ENCODE measurements around the gene GXYLT2. TPM values are rescaled to one million over a fixed set of nuclear protein-coding genes. Genes with fewer than 3 reads are reported as not detected.

GXYLT2 gene
- total and polyA plus RNA-seq, 2 experiments from 2014 or later, result 25.7 to 36.4 TPM

DNA sequence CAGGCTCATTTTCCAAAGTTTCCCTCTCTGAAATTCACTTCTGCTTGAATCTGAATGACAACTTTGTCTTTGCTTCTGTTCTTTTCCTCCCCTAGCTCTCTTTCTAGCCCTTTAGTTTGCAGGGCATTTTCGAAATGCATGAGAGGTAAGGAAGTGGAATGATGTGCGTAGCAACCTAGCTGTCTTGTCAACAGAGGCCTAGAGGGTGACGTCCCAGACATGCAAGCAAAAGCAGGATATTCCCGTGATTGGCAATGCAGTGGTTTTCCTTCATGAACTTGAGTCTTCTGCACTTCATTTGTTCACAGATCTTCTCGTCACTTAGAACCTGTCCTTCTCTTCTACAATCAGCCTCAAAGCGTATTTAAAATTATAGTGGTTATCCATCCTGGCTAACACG is 56.9 kb downstream of the GXYLT2 start:
- H3K27ac ChIP-seq, result no peak overlapping the region
- no peak overlapping the region for H3K4me3 ChIP-seq
- H3K27me3 ChIP-seq, result no peaks in the 10 kb centered on the region
- H3K9me3 ChIP-seq (ENCODE audit: low read depth), result no peaks in the 10 kb centered on the region
- no peaks in the 10 kb centered on the region for H3K4me1 ChIP-seq (ENCODE audit: low read depth)
- TF ChIP-seq, protein P1, sequence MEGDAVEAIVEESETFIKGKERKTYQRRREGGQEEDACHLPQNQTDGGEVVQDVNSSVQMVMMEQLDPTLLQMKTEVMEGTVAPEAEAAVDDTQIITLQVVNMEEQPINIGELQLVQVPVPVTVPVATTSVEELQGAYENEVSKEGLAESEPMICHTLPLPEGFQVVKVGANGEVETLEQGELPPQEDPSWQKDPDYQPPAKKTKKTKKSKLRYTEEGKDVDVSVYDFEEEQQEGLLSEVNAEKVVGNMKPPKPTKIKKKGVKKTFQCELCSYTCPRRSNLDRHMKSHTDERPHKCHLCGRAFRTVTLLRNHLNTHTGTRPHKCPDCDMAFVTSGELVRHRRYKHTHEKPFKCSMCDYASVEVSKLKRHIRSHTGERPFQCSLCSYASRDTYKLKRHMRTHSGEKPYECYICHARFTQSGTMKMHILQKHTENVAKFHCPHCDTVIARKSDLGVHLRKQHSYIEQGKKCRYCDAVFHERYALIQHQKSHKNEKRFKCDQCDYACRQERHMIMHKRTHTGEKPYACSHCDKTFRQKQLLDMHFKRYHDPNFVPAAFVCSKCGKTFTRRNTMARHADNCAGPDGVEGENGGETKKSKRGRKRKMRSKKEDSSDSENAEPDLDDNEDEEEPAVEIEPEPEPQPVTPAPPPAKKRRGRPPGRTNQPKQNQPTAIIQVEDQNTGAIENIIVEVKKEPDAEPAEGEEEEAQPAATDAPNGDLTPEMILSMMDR (IDR thresholded peaks at IDR 0.05; ENCODE audit: low read depth, low read length), result no peak
- no peaks in the 10 kb centered on the region for H3K36me3 ChIP-seq
- no peak for DNase-seq (ENCODE audit: low read depth in 1 of 2, low spot score in 1 of 2)

DNA sequence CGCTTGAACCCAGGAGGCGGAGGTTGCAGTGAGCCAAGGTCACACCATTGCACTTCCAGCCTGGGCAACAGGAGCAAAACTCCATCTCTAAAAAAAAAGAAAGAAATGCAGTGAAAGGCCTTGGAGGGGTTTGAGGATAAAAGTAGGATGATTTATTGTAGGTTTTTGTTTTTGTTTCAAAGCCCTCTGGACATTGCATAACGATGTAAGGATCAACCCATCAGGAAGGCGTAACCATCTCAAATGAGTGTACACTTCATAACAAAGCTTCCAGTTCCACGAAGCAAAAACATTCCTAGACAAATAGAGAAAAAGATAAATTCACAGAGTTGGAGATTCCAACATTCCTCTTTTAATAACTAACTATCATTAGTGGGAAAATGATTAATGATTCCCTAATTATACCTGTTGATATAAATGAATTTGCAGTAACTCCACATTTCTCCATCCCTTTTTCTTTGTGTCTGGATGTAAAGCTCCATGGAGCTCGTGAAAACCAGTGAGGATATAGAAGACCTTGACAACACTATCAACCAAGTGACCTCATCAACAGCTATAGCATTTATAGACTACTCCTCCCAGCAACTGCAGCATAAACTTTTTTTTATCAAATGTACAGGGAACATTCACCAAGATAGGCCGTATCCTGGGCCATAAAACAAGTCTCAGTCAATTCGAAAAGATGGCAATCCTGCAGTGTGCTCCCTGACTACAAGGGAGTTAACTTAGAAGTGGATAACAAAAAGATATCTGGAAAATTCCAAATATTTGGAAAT is 60.1 kb downstream of the GXYLT2 start:
- TF ChIP-seq, protein P1 (IDR thresholded peaks at IDR 0.05; ENCODE audit: low read depth, low read length), result no peak
- H3K36me3 ChIP-seq, result no peaks in the 10 kb centered on the region

DNA sequence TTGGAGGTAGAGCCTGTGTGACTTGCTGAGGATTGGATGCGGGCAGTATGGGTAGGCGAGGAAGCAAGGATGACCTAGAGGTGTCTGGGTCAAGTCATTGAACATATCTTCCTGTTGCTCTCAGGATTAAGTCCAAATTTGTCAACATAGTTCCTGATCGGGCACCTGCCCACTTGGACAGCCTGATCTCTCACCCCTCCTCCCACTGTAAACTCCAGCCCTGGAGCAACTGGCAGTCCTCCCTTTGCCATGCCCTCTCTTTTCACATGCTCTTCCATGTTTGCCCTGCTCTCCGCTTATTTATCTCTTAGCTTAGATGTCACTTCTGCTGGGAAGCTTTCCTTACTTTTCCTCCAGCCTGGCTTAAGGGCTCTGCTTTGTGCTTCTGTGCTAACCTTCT is 61.2 kb downstream of the GXYLT2 start:
- H3K4me1 ChIP-seq (ENCODE audit: low read depth), result no peaks in the 10 kb centered on the region
- H3K27me3 ChIP-seq, result no peaks in the 10 kb centered on the region
- DNase-seq (ENCODE audit: low read depth in 1 of 2, low spot score in 1 of 2), result no peak
- no peak overlapping the region for H3K27ac ChIP-seq
- no peak overlapping the region for H3K4me3 ChIP-seq
- H3K9me3 ChIP-seq (ENCODE audit: low read depth), result no peaks in the 10 kb centered on the region
- TF ChIP-seq, protein P1 (IDR thresholded peaks at IDR 0.05; ENCODE audit: low read depth, low read length), result no peak
- H3K36me3 ChIP-seq, result no peaks in the 10 kb centered on the region

More for the DNA sequence above, 60.1 kb downstream of the GXYLT2 start:
- Histone ChIP-seq H3K27me3 (no peaks in the 10 kb centered on the region), H3K4me3 (no peak overlapping the region), H3K27ac (no peak overlapping the region), H3K4me1 (ENCODE audit: low read depth) (no peaks in the 10 kb centered on the region), H3K9me3 (ENCODE audit: low read depth) (no peaks in the 10 kb centered on the region)
- DNase-seq (ENCODE audit: low read depth in 1 of 2, low spot score in 1 of 2), result no peak

DNA sequence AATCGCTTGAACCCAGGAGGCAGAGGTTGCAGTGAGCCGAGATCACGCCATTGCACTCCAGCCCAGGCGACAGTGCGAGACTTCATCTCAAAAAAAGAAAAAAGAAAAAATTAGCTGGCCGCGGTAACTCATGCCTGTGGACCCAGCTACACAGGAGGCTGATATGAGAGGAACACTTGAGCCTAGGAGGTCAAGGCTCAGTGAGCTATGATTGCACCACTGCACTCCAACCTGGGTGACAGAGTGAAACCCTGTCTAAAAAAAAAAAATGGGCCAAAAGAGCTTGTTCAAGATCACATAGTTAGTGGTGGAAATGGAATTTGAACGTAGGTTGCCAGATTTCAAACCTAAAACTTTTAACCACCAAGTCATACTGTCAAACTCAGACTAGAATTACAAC is 62.5 kb downstream of the GXYLT2 start:
- Histone ChIP-seq H3K27me3 (no peaks in the 10 kb centered on the region), H3K27ac (no peak overlapping the region), H3K4me1 (ENCODE audit: low read depth) (no peaks in the 10 kb centered on the region), H3K36me3 (no peaks in the 10 kb centered on the region), H3K4me3 (no peak overlapping the region), H3K9me3 (ENCODE audit: low read depth) (no peaks in the 10 kb centered on the region)
- TF ChIP-seq, protein P1 (IDR thresholded peaks at IDR 0.05; ENCODE audit: low read depth, low read length), result no peak
- DNase-seq (ENCODE audit: low read depth in 1 of 2, low spot score in 1 of 2), result no peak

DNA sequence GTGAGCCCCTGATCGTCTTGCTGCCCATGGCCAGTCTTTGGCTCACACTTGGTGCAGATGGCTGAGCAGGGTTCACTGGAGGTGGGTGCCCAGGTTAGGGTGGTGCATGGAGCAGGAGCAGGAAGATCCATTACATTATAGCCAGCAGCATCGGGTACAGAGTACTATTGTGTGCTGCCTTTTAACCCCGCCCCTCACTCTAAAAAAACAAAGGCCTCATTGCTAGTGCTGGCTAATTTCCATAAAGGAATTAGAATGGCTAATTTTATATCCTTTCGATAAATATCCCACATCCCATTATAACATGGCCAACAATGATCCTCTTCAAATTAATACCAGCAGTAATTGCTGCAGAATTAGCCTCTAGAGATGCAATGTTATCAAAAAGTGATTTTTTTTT is 63.0 kb downstream of the GXYLT2 start:
- Histone ChIP-seq H3K27ac (no peak overlapping the region), H3K4me1 (ENCODE audit: low read depth) (no peaks in the 10 kb centered on the region), H3K9me3 (ENCODE audit: low read depth) (no peaks in the 10 kb centered on the region), H3K27me3 (no peaks in the 10 kb centered on the region), H3K36me3 (no peaks in the 10 kb centered on the region), H3K4me3 (no peak overlapping the region)
- TF ChIP-seq, protein P1 (IDR thresholded peaks at IDR 0.05; ENCODE audit: low read depth, low read length), result no peak
- no peak for DNase-seq (ENCODE audit: low read depth in 1 of 2, low spot score in 1 of 2)
